ENCODE results near the gene XXYLT1. TPM values are rescaled to one million over a fixed set of nuclear protein-coding genes. Genes with fewer than 3 reads are reported as not detected.
"Not testable (repeated sequence)": the region's sequence is repeated elsewhere in the genome, so short reads cannot be mapped to it uniquely, and the experiment has no call there.

Gene XXYLT1
- total RNA-seq, 2 experiments from 2014 or later, result 3.1 to 3.7 TPM

- peaks cover 33% of the 10 kb centered on the region for H3K36me3 Mint-ChIP-seq (ENCODE audit: low read depth)
- no peak overlapping the region for H3K4me3 Mint-ChIP-seq
- Histone ChIP-seq H3K4me1 (ENCODE audit: insufficient read depth, low read length) (no peaks in the 10 kb centered on the region), H3K36me3 (ENCODE audit: insufficient read depth, low read length) (no peaks in the 10 kb centered on the region), H3K9me3 (ENCODE audit: control insufficient read depth in 1 of 2, insufficient read depth in 1 of 2, low read length in 2 of 2) (peaks cover 0 to 3% of the 10 kb centered on the region in 2 experiments), H3K27ac (ENCODE audit: low read depth in 1 of 2, low read length in 2 of 2) (no peak overlapping the region), H3K27me3 (ENCODE audit: control insufficient read depth in 1 of 2, insufficient read depth in 2 of 2, low read length in 2 of 2) (no peaks in the 10 kb centered on the region), H3K4me3 (ENCODE audit: low read length) (no peak overlapping the region)
- no peak overlapping the region for H3K27ac Mint-ChIP-seq
- no peak for TF ChIP-seq CTCF (IDR thresholded peaks at IDR 0.05)
- ATAC-seq (ENCODE audit: poor library complexity) (no peak), DNase-seq (no peak)
- H3K27me3 Mint-ChIP-seq, result no peaks in the 10 kb centered on the region
- no peaks in the 10 kb centered on the region for H3K9me3 Mint-ChIP-seq
- ChIA-PET POLR2A (no interaction called here), CTCF (no interaction called here)
- no peaks in the 10 kb centered on the region for H3K4me1 Mint-ChIP-seq (ENCODE audit: low read depth)
- intact Hi-C loops (cut with DNase I, micrococcal nuclease), result no loop called here
Observed at GRCh38 chr3:195219351-195220230, 51.4 kb downstream of the XXYLT1 start.

- ATAC-seq (ENCODE audit: poor library complexity); H3K36me3 ChIP-seq (ENCODE audit: insufficient read depth, low read length); H3K27ac ChIP-seq (ENCODE audit: low read depth in 1 of 2, low read length in 2 of 2); H3K27me3 Mint-ChIP-seq; H3K4me3 Mint-ChIP-seq; H3K9me3 ChIP-seq (ENCODE audit: control insufficient read depth in 1 of 2, insufficient read depth in 1 of 2, low read length in 2 of 2); H3K4me3 ChIP-seq (ENCODE audit: low read length); DNase-seq; H3K4me1 ChIP-seq (ENCODE audit: insufficient read depth, low read length); H3K27ac Mint-ChIP-seq; POLR2A ChIA-PET; H3K9me3 Mint-ChIP-seq; H3K27me3 ChIP-seq (ENCODE audit: control insufficient read depth in 1 of 2, insufficient read depth in 2 of 2, low read length in 2 of 2); CTCF ChIA-PET; intact Hi-C loops (cut with DNase I, micrococcal nuclease); H3K4me1 Mint-ChIP-seq (ENCODE audit: low read depth): not testable (repeated sequence)
- peaks cover 26% of the 10 kb centered on the region for H3K36me3 Mint-ChIP-seq (ENCODE audit: low read depth)
Observed at GRCh38 chr3:195218331-195218730, 52.6 kb downstream of the XXYLT1 start.

GRCh38 chr3:195215576-195215975, 55.4 kb downstream of the XXYLT1 start:
- H3K27ac ChIP-seq (ENCODE audit: low read depth in 1 of 2, low read length in 2 of 2); POLR2A ChIA-PET; H3K4me3 ChIP-seq (ENCODE audit: low read length); H3K9me3 Mint-ChIP-seq; CTCF ChIA-PET; H3K4me1 ChIP-seq (ENCODE audit: insufficient read depth, low read length); H3K4me3 Mint-ChIP-seq; ATAC-seq (ENCODE audit: poor library complexity); H3K9me3 ChIP-seq (ENCODE audit: control insufficient read depth in 1 of 2, insufficient read depth in 1 of 2, low read length in 2 of 2); H3K4me1 Mint-ChIP-seq (ENCODE audit: low read depth); DNase-seq; intact Hi-C loops (cut with DNase I, micrococcal nuclease); H3K27me3 Mint-ChIP-seq; H3K27me3 ChIP-seq (ENCODE audit: control insufficient read depth in 1 of 2, insufficient read depth in 2 of 2, low read length in 2 of 2); H3K36me3 ChIP-seq (ENCODE audit: insufficient read depth, low read length); H3K27ac Mint-ChIP-seq: not testable (repeated sequence)
- H3K36me3 Mint-ChIP-seq (ENCODE audit: low read depth), result peaks cover 22% of the 10 kb centered on the region

- H3K4me1 ChIP-seq (ENCODE audit: insufficient read depth, low read length), result no peaks in the 10 kb centered on the region
- H3K9me3 Mint-ChIP-seq, result no peaks in the 10 kb centered on the region
- H3K27me3 ChIP-seq (ENCODE audit: control insufficient read depth in 1 of 2, insufficient read depth in 2 of 2, low read length in 2 of 2), result no peaks in the 10 kb centered on the region
- H3K36me3 Mint-ChIP-seq (ENCODE audit: low read depth), result peaks cover 11% of the 10 kb centered on the region
- no peak for ATAC-seq (ENCODE audit: poor library complexity)
- no peak overlapping the region for H3K27ac ChIP-seq (ENCODE audit: low read depth in 1 of 2, low read length in 2 of 2)
- H3K4me3 ChIP-seq (ENCODE audit: low read length), result no peak overlapping the region
- POLR2A ChIA-PET, result no interaction called here
- H3K4me3 Mint-ChIP-seq, result no peak overlapping the region
- TF ChIP-seq CTCF (IDR thresholded peaks at IDR 0.05), result no peak
- H3K36me3 ChIP-seq (ENCODE audit: insufficient read depth, low read length), result no peaks in the 10 kb centered on the region
- no peak for DNase-seq
- intact Hi-C loops (cut with DNase I, micrococcal nuclease), result no loop called here
- H3K4me1 Mint-ChIP-seq (ENCODE audit: low read depth), result peaks cover 5% of the 10 kb centered on the region
- no peaks in the 10 kb centered on the region for H3K27me3 Mint-ChIP-seq
- H3K27ac Mint-ChIP-seq, result no peak overlapping the region
- no peaks in the 10 kb centered on the region for H3K9me3 ChIP-seq (ENCODE audit: control insufficient read depth in 1 of 2, insufficient read depth in 1 of 2, low read length in 2 of 2)
- CTCF ChIA-PET, result no interaction called here
Observed at GRCh38 chr3:195214381-195214780, 56.6 kb downstream of the XXYLT1 start.
